Lower leg skin (tissue), 3 donors: Measurements from ENCODE around the gene ASB4.

Experiments
- POLR2A ChIP-seq, 2 donors: fragments of 450-650 bp; IDR thresholded peaks; one replicate each; pipeline ENCODE4 v1.6.1; 2016 to 2017; ENCODE audit warnings: antibody characterized with exemption in 2 of 2, mild to moderate bottlenecking in 1 of 2, moderate library complexity in 1 of 2
- TF ChIP-seq, protein P1 (sequence below), 3 donors: fragments of 450-650 bp; IDR thresholded peaks; one replicate each; pipeline ENCODE4 v1.5.1; 2016; ENCODE audit warnings: antibody characterized with exemption in 3 of 3, mild to moderate bottlenecking in 3 of 3, moderate library complexity in 2 of 3

DNA sequence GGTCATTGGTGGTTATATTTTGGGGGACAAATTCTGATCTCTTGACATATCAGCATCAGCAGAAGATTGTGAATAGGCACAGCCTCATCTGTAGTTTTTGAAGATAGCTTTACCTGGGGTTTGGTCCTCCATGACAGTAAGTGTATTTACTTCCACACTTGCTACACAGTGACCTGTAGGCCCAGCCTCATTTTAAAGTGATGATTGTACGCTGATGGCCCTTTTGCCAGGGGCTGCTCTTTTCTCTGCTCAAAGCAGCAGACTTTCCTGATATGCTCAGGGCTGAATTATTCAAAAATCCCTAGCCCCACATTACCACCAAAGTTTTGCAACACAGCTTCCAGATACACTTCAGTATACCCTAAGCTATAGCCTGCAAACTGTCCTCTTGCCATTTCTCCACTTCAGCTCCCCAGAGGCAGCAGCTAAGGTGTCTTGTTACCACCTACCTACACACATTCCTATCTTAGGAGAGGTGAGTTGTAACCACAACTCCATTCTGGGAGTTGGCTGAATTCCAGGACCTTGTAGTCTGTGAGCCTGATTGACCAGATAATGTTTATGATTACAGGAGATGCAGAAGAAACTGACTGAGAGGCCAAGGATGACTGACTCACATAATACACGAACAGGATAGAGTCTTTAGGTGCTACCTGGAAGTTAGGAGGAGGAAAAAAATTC is 6.0 kb downstream of the ASB4 start:
- TF ChIP-seq, protein P1, sequence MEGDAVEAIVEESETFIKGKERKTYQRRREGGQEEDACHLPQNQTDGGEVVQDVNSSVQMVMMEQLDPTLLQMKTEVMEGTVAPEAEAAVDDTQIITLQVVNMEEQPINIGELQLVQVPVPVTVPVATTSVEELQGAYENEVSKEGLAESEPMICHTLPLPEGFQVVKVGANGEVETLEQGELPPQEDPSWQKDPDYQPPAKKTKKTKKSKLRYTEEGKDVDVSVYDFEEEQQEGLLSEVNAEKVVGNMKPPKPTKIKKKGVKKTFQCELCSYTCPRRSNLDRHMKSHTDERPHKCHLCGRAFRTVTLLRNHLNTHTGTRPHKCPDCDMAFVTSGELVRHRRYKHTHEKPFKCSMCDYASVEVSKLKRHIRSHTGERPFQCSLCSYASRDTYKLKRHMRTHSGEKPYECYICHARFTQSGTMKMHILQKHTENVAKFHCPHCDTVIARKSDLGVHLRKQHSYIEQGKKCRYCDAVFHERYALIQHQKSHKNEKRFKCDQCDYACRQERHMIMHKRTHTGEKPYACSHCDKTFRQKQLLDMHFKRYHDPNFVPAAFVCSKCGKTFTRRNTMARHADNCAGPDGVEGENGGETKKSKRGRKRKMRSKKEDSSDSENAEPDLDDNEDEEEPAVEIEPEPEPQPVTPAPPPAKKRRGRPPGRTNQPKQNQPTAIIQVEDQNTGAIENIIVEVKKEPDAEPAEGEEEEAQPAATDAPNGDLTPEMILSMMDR (IDR thresholded peaks at IDR 0.05): no peak
- no peak for TF ChIP-seq POLR2A (IDR thresholded peaks at IDR 0.05)
